ENCODE data around the gene DYNC2I2.
"Not testable (repeated sequence)": the region's sequence is repeated elsewhere in the genome, so short reads cannot be mapped to it uniquely, and the experiment has no call there.

Gene DYNC2I2

GRCh38 chr9:128588581-128589233, 67.9 kb downstream of the DYNC2I2 start:
- TF ChIP-seq ZNF274 (IDR thresholded peaks at IDR 0.05; ENCODE audit: low read depth, low read length): no peak
- no peak overlapping the region for H3K4me3 ChIP-seq (ENCODE audit: low read length)

DNA sequence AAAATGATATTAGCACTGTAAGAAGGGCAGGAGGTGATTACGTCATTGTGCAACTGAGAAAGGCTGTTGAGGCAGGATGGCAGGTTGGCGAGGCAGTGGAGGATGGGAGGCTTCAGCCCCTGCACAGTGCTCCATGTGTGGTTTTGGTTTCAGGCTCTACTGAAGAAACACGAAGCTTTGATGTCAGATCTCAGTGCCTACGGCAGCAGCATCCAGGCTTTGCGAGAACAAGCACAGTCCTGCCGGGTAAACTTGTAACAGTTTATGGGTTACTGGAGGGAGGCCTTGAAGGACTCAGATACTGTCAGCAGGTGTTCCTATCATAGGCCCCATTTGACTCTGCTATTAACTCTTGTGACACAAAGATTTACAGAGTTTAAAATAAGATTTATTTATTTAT, 69.2 kb downstream of the DYNC2I2 start:
- no peak for TF ChIP-seq ZNF274 (IDR thresholded peaks at IDR 0.05; ENCODE audit: low read depth, low read length)
- H3K4me3 ChIP-seq (ENCODE audit: low read length): no peak overlapping the region

GRCh38 chr9:128586934-128587333, 69.7 kb downstream of the DYNC2I2 start:
- not testable (repeated sequence) for H3K4me3 ChIP-seq (ENCODE audit: low read length)

GRCh38 chr9:128585155-128585554, 71.5 kb downstream of the DYNC2I2 start:
- not testable (repeated sequence) for H3K4me3 ChIP-seq (ENCODE audit: low read length)

All from GM08714 (cell line).